ENCODE results near the gene FNIP1. TPM values are rescaled to one million over a fixed set of nuclear protein-coding genes. Genes with fewer than 3 reads are reported as not detected.

The FNIP1 gene
- total and polyA plus RNA-seq, 2 donors = 7.5 to 15.9 TPM

DNA sequence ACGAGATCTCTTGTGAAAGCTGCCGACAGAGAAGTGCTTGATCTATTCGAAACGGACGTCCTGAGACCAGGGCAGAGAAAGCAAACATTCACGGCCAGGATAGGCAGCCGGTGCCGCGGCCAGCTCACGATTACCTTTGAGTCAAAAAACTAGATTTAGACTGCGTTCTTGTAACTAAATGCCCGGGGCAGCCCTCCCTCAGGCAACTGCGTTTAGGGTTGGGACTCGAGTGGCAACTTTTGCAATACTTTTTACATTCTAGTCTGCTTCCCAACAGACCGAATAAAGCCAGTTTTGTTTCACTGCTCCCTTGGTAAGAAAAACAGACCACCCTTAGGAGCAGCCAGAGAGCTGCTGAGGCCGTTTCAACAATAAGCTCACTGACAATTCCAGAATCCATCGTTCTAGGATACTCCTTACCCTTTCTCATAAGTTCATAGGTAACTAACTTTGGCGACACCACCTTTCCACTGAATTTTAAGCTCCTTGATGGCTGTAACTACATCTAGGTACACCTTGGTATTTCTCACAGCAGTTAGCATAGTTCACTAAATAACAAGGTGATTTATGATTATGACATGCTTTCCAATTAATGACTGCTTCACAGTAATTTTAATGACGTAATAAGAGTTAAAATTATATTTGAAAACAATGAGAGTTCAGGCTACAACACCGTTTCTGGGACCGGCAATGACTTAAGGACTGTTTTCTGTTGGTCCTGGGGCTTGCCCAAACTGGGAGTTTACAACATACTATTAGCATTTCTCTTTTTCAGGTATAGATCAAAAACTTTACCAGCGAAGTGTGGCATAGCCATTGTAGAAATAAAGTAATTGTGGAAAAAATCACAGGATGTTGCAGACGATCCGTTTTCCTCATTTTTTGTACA lies 160.9 kb downstream of the FNIP1 start:
- Histone ChIP-seq H3K36me3 (ENCODE audit: control insufficient read depth in 2 of 2, insufficient read depth in 2 of 2, low read length in 1 of 2) (no peaks in the 10 kb centered on the region), H3K4me3 (ENCODE audit: low read length in 2 of 2) (peak overlapping the region; percentile 86 to 91), H3K27ac (ENCODE audit: low read depth in 1 of 2, low read length in 1 of 2) (peak overlapping the region; percentile 99 to 100), H3K27me3 (ENCODE audit: control insufficient read depth in 2 of 2, insufficient read depth in 1 of 2, low read length in 1 of 2) (no peaks in the 10 kb centered on the region), H3K4me1 (ENCODE audit: control insufficient read depth in 2 of 2, insufficient read depth in 2 of 2, low read length in 2 of 2) (peaks cover 23 to 42% of the 10 kb centered on the region in 2 donors), H3K9me3 (ENCODE audit: control insufficient read depth in 2 of 2, insufficient read depth in 1 of 2, low read length in 1 of 2) (no peaks in the 10 kb centered on the region)
- DNase-seq (ENCODE audit: low read depth in 6 of 9, low spot score in 9 of 9) = peak in 1 of 9 donors; percentile 37
- WGBS = 10% methylated on average over 24 of the region's 24 CpGs

DNA sequence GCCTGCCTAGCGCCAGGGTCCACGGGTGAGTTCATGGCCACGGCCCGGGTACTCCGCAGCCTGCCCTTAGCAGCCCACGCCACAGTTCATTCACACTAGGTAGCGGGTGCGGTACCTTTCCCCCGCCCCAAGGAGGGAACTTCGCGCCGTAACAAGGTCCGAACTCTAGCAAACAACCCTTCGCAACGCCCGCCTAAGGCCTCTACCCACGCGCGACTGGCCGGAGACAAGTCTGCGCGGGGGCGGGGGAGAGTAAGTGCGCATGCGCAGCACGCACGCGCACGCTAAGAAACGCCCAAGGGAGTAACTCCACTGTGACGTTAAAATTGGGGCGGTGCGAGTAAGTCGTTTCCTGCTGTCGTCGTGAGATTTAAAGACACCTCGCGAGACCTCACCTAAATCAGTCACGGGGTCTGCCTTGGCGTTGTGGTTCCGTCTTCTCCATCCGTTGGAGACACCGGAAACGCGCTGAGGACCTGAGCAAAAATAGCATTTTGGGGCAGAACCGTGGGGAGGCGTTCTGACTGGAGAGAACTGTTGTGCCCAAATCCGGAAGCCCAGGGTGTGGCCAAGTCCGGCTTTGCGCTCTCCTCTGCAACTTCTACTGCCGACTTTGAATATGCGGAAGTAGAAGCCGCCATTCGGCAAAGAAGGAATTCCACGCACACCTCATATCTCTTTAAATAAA lies 161.7 kb downstream of the FNIP1 start, which contains the start of gene RAPGEF6:
TSS of gene RAPGEF6 (minus strand) at position 234 of the 688 bp plus-strand sequence. CDS start at position 35, 199 bp downstream.
- peaks cover 23 to 35% of the 10 kb centered on the region in 2 donors for H3K4me1 ChIP-seq (ENCODE audit: control insufficient read depth in 2 of 2, insufficient read depth in 2 of 2, low read length in 2 of 2)

DNA sequence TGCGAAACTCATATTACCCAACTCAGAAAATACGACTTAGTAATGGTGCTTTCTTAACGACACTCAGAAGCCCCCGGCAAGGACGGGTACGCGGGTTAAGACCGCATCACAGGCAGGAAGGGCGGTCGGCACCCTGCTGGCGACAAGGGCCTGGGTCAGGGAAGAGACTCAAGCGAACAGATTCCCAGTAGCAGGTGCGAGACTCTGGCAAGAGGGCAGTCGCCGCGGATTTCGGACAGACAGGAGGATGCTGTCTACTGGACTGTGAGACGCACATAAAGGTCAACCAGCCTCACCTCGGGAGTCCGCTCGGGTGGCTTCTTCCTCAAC lies 162.2 kb downstream of the FNIP1 start:
- H3K4me1 ChIP-seq (ENCODE audit: control insufficient read depth in 2 of 2, insufficient read depth in 2 of 2, low read length in 2 of 2) = peaks cover 23 to 35% of the 10 kb centered on the region in 2 donors
- under 1% methylated on average over 21 of the region's 21 CpGs for WGBS
- peak in 4 of 9 donors; percentile 29 to 74 (median 48) for DNase-seq (ENCODE audit: low read depth in 6 of 9, low spot score in 9 of 9)

More for the DNA sequence above, 161.7 kb downstream of the FNIP1 start, which contains the start of gene RAPGEF6:
- DNase-seq (ENCODE audit: low read depth in 6 of 9, low spot score in 9 of 9) = peak; percentile 98 to 100 (median 100)
- under 1% methylated on average over 55 of the region's 55 CpGs for WGBS
- H3K4me3 ChIP-seq (ENCODE audit: low read length in 2 of 2) = peak within 1 kb of the TSS; percentile 86 to 91
- H3K27me3 ChIP-seq (ENCODE audit: control insufficient read depth in 2 of 2, insufficient read depth in 1 of 2, low read length in 1 of 2) = no peaks in the 10 kb centered on the region
- no peaks in the 10 kb centered on the region for H3K36me3 ChIP-seq (ENCODE audit: control insufficient read depth in 2 of 2, insufficient read depth in 2 of 2, low read length in 1 of 2)
- H3K9me3 ChIP-seq (ENCODE audit: control insufficient read depth in 2 of 2, insufficient read depth in 1 of 2, low read length in 1 of 2) = no peaks in the 10 kb centered on the region
- H3K27ac ChIP-seq (ENCODE audit: low read depth in 1 of 2, low read length in 1 of 2) = peak within 1 kb of the TSS; percentile 99 to 100

DNA sequence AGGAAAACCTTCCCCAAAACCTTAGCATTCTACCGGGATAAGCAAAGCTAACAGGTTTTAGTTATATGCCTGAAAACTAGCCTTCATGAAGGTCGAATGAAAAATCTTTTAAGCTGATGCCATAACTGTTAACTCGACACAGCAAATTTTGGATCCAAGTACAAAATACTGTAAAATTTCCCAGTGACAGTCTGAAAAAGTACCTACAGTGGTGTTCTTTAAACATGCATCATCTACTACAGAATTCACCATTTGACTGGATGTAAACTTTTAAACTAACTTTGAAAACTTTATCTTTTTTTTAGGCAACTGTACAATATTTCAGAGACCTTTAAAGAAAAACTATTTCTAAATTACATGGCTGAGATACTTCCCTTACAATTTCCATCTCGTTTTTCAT lies 162.6 kb downstream of the FNIP1 start:
- DNase-seq (ENCODE audit: low read depth in 6 of 9, low spot score in 9 of 9) = no peak
- Histone ChIP-seq H3K36me3 (ENCODE audit: control insufficient read depth in 2 of 2, insufficient read depth in 2 of 2, low read length in 1 of 2) (no peaks in the 10 kb centered on the region), H3K9me3 (ENCODE audit: control insufficient read depth in 2 of 2, insufficient read depth in 1 of 2, low read length in 1 of 2) (no peaks in the 10 kb centered on the region), H3K27me3 (ENCODE audit: control insufficient read depth in 2 of 2, insufficient read depth in 1 of 2, low read length in 1 of 2) (no peaks in the 10 kb centered on the region), H3K27ac (ENCODE audit: low read depth in 1 of 2, low read length in 1 of 2) (peak overlapping the region; percentile 97 to 99), H3K4me3 (ENCODE audit: low read length in 2 of 2) (peak overlapping the region; percentile 86 to 91), H3K4me1 (ENCODE audit: control insufficient read depth in 2 of 2, insufficient read depth in 2 of 2, low read length in 2 of 2) (peaks cover 25 to 39% of the 10 kb centered on the region in 2 donors)
- WGBS = 6% methylated on average over 4 of the region's 4 CpGs

More for the DNA sequence above, 162.2 kb downstream of the FNIP1 start:
- no peaks in the 10 kb centered on the region for H3K36me3 ChIP-seq (ENCODE audit: control insufficient read depth in 2 of 2, insufficient read depth in 2 of 2, low read length in 1 of 2)
- no peaks in the 10 kb centered on the region for H3K9me3 ChIP-seq (ENCODE audit: control insufficient read depth in 2 of 2, insufficient read depth in 1 of 2, low read length in 1 of 2)
- peak overlapping the region; percentile 97 to 99 for H3K27ac ChIP-seq (ENCODE audit: low read depth in 1 of 2, low read length in 1 of 2)
- no peaks in the 10 kb centered on the region for H3K27me3 ChIP-seq (ENCODE audit: control insufficient read depth in 2 of 2, insufficient read depth in 1 of 2, low read length in 1 of 2)
- peak overlapping the region; percentile 86 to 91 for H3K4me3 ChIP-seq (ENCODE audit: low read length in 2 of 2)

DNA sequence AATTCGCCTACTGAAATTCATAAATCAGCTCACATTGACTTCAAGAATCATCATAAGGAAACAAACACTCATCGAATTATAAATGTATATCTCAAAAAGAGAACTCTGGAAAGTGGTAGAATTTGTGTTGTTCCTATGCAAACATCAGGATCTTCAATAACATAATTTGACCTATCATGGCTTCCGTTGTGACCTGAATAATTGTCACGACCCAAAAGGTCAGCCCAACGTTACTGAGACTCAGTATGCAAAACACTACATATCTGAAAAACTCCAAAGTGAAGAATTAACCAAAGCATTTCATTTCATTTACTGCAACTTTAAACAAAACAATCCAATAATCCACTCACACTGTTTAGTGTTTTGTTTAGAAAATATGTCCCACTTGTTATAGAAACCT lies 163.0 kb downstream of the FNIP1 start:
- Histone ChIP-seq H3K4me1 (ENCODE audit: control insufficient read depth in 2 of 2, insufficient read depth in 2 of 2, low read length in 2 of 2) (peaks cover 29 to 42% of the 10 kb centered on the region in 2 donors), H3K4me3 (ENCODE audit: low read length in 2 of 2) (peak overlapping the region; percentile 86 to 91), H3K36me3 (ENCODE audit: control insufficient read depth in 2 of 2, insufficient read depth in 2 of 2, low read length in 1 of 2) (no peaks in the 10 kb centered on the region), H3K9me3 (ENCODE audit: control insufficient read depth in 2 of 2, insufficient read depth in 1 of 2, low read length in 1 of 2) (no peaks in the 10 kb centered on the region), H3K27me3 (ENCODE audit: control insufficient read depth in 2 of 2, insufficient read depth in 1 of 2, low read length in 1 of 2) (no peaks in the 10 kb centered on the region), H3K27ac (ENCODE audit: low read depth in 1 of 2, low read length in 1 of 2) (peak overlapping the region in 1 of 2 donors; percentile 99)
- 69% methylated on average over 5 of the region's 5 CpGs for WGBS
- DNase-seq (ENCODE audit: low read depth in 6 of 9, low spot score in 9 of 9) = peak in 1 of 9 donors; percentile 19

DNA sequence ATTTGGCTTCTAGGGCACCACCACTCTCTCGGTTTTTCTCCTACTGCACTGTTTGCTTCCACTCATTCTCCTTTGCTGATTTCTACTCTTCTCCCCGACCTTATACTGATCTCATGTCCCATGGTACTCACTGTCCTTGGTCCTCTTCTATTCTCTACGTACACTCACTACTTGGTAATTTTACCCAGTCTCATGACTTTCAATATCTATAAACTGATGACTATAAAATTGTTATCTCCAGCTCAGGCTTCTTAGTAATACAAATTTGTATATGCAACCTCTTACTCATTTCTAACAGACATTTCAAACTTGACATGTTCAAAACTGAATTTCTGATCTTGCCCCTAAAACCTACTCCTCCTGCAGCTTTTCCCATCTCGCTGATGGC lies 165.9 kb downstream of the FNIP1 start:
- H3K4me3 ChIP-seq (ENCODE audit: low read length in 2 of 2) = no peak overlapping the region
- H3K27ac ChIP-seq (ENCODE audit: low read depth in 1 of 2, low read length in 1 of 2) = no peak overlapping the region
- no peak for DNase-seq (ENCODE audit: low read depth in 6 of 9, low spot score in 9 of 9)
- peaks cover 0 to 2% of the 10 kb centered on the region in 2 donors for H3K36me3 ChIP-seq (ENCODE audit: control insufficient read depth in 2 of 2, insufficient read depth in 2 of 2, low read length in 1 of 2)
- WGBS = 96% methylated on average over 4 of the region's 4 CpGs
- no peaks in the 10 kb centered on the region for H3K27me3 ChIP-seq (ENCODE audit: control insufficient read depth in 2 of 2, insufficient read depth in 1 of 2, low read length in 1 of 2)
- no peaks in the 10 kb centered on the region for H3K9me3 ChIP-seq (ENCODE audit: control insufficient read depth in 2 of 2, insufficient read depth in 1 of 2, low read length in 1 of 2)
- H3K4me1 ChIP-seq (ENCODE audit: control insufficient read depth in 2 of 2, insufficient read depth in 2 of 2, low read length in 2 of 2) = peaks cover 34 to 38% of the 10 kb centered on the region in 2 donors

DNA sequence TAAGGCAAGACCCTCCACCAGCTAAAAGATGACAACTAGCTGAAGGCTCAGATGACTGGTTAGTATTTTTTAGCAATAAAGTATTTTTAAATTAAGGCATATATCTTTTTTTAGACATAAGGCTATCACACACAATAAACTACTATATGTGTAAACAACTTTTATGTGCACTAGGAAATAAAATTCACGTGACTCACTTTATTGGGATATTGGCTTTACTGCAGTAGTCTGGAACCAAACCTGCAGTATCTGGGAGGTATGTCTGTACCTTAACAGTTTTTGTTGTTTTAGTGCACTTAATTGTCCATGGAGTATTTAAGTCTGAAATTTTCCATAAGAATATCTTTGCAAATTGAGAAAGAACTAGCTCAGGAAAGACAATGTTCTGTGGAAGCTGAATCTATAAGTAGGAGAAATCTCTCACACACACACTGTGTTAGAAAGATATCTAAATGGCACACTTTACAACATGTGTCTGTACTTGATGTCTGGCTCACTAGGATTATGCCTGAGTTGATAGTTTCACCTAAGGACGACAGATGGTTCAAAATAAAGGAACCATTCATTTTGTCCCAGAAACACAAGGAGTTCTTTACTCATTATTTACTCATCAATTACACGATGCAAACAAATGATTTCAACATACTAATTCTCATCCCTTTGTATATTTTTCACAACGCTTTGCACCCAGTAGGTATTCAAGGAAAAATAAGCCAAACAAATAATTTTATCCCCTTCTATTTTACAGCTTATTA lies 166.4 kb downstream of the FNIP1 start:
- DNase-seq (ENCODE audit: low read depth in 6 of 9, low spot score in 9 of 9) = no peak
- 94% methylated on average over 4 of the region's 4 CpGs for WGBS

DNA sequence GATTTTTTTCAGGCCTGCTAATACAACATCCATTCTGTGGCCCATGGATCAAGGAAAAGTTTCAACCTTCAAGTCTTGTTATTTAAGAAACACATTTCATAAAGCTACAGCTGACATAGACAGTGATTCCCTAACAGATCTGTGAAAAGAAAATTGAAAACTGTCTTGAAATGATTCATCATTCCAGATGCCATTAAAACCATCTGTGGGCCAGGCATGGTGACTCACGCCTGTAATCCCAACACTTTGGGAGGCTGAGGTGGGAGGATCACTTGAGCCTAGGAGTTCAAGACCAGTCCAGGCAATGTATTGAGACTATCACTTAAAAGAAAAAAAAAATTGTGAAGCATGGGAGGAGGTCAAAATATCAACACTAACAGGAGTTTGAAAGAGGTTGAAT lies 167.8 kb downstream of the FNIP1 start:
- peaks cover 0 to 2% of the 10 kb centered on the region in 2 donors for H3K36me3 ChIP-seq (ENCODE audit: control insufficient read depth in 2 of 2, insufficient read depth in 2 of 2, low read length in 1 of 2)
- no peaks in the 10 kb centered on the region for H3K27me3 ChIP-seq (ENCODE audit: control insufficient read depth in 2 of 2, insufficient read depth in 1 of 2, low read length in 1 of 2)
- H3K27ac ChIP-seq (ENCODE audit: low read depth in 1 of 2, low read length in 1 of 2) = no peak overlapping the region
- no peaks in the 10 kb centered on the region for H3K9me3 ChIP-seq (ENCODE audit: control insufficient read depth in 2 of 2, insufficient read depth in 1 of 2, low read length in 1 of 2)
- no peak for DNase-seq (ENCODE audit: low read depth in 6 of 9, low spot score in 9 of 9)
- H3K4me3 ChIP-seq (ENCODE audit: low read length in 2 of 2) = no peak overlapping the region
- peaks cover 34 to 35% of the 10 kb centered on the region in 2 donors for H3K4me1 ChIP-seq (ENCODE audit: control insufficient read depth in 2 of 2, insufficient read depth in 2 of 2, low read length in 2 of 2)
- WGBS = 100% methylated on average over 1 of the region's 1 CpG

More for the DNA sequence above, 166.4 kb downstream of the FNIP1 start:
- H3K36me3 ChIP-seq (ENCODE audit: control insufficient read depth in 2 of 2, insufficient read depth in 2 of 2, low read length in 1 of 2) = peaks cover 0 to 2% of the 10 kb centered on the region in 2 donors
- no peaks in the 10 kb centered on the region for H3K27me3 ChIP-seq (ENCODE audit: control insufficient read depth in 2 of 2, insufficient read depth in 1 of 2, low read length in 1 of 2)
- no peak overlapping the region for H3K4me3 ChIP-seq (ENCODE audit: low read length in 2 of 2)
- H3K27ac ChIP-seq (ENCODE audit: low read depth in 1 of 2, low read length in 1 of 2) = no peak overlapping the region
- H3K9me3 ChIP-seq (ENCODE audit: control insufficient read depth in 2 of 2, insufficient read depth in 1 of 2, low read length in 1 of 2) = no peaks in the 10 kb centered on the region
- peaks cover 34 to 35% of the 10 kb centered on the region in 2 donors for H3K4me1 ChIP-seq (ENCODE audit: control insufficient read depth in 2 of 2, insufficient read depth in 2 of 2, low read length in 2 of 2)

All from thymus (tissue), 11 donors.